Measurements from ENCODE around the gene PRODH2. TPM values are rescaled to one million over a fixed set of nuclear protein-coding genes. Genes with fewer than 3 reads are reported as not detected.

The PRODH2 gene
- total RNA-seq, 1 donor from 2014 or later: 11.5 TPM

- Mint-ChIP-seq H3K27ac (no peak overlapping the region), H3K27me3 (peaks cover 16% of the 10 kb centered on the region)
These were observed 5.8 kb upstream of the PRODH2 start for GRCh38 chr19:35818445-35818844.

GRCh38 chr19:35816846-35817245 lies 4.2 kb upstream of the PRODH2 start:
- no peaks in the 10 kb centered on the region for H3K36me3 Mint-ChIP-seq
- no peak overlapping the region for H3K27ac Mint-ChIP-seq

More at GRCh38 chr19:35818445-35818844, 5.8 kb upstream of the PRODH2 start:
- no peaks in the 10 kb centered on the region for H3K36me3 Mint-ChIP-seq
- DNase-seq (ENCODE audit: extremely low spot score, unreplicated experiment): no peak
- TF ChIP-seq CTCF (conservative IDR thresholded peaks at IDR 0.05): no peak
- H3K4me3 Mint-ChIP-seq: no peak overlapping the region
- no peaks in the 10 kb centered on the region for H3K9me3 Mint-ChIP-seq
- no peaks in the 10 kb centered on the region for H3K4me1 Mint-ChIP-seq (ENCODE audit: unreplicated experiment)

GRCh38 chr19:35816262-35816661 lies 3.6 kb upstream of the PRODH2 start:
- no peaks in the 10 kb centered on the region for H3K36me3 Mint-ChIP-seq
- no peak for DNase-seq (ENCODE audit: extremely low spot score, unreplicated experiment)
- H3K27ac Mint-ChIP-seq: no peak overlapping the region
- no peak overlapping the region for H3K4me3 Mint-ChIP-seq
- H3K9me3 Mint-ChIP-seq: no peaks in the 10 kb centered on the region
- H3K4me1 Mint-ChIP-seq (ENCODE audit: unreplicated experiment): no peaks in the 10 kb centered on the region
- peaks cover 12% of the 10 kb centered on the region for H3K27me3 Mint-ChIP-seq
- no peak for TF ChIP-seq CTCF (conservative IDR thresholded peaks at IDR 0.05)

More at GRCh38 chr19:35816846-35817245, 4.2 kb upstream of the PRODH2 start:
- TF ChIP-seq CTCF (conservative IDR thresholded peaks at IDR 0.05): no peak
- Mint-ChIP-seq H3K4me3 (no peak overlapping the region), H3K4me1 (ENCODE audit: unreplicated experiment) (no peaks in the 10 kb centered on the region), H3K9me3 (no peaks in the 10 kb centered on the region), H3K27me3 (peaks cover 9% of the 10 kb centered on the region)
- DNase-seq (ENCODE audit: extremely low spot score, unreplicated experiment): no peak

GRCh38 chr19:35813043-35813890 lies 622 bp upstream of the PRODH2 start:
- TF ChIP-seq CTCF (conservative IDR thresholded peaks at IDR 0.05): no peak
- H3K4me3 Mint-ChIP-seq: no peak overlapping the region
- no peaks in the 10 kb centered on the region for H3K4me1 Mint-ChIP-seq (ENCODE audit: unreplicated experiment)
- H3K9me3 Mint-ChIP-seq: no peaks in the 10 kb centered on the region
- H3K36me3 Mint-ChIP-seq: no peaks in the 10 kb centered on the region
- H3K27ac Mint-ChIP-seq: no peak overlapping the region
- no peak for DNase-seq (ENCODE audit: extremely low spot score, unreplicated experiment)
- peaks cover 15% of the 10 kb centered on the region for H3K27me3 Mint-ChIP-seq

- no peak for TF ChIP-seq CTCF (conservative IDR thresholded peaks at IDR 0.05)
- Mint-ChIP-seq H3K36me3 (no peaks in the 10 kb centered on the region), H3K27ac (no peak overlapping the region), H3K4me1 (ENCODE audit: unreplicated experiment) (no peaks in the 10 kb centered on the region), H3K9me3 (no peaks in the 10 kb centered on the region), H3K4me3 (peak overlapping the region; percentile 62), H3K27me3 (peaks cover 21% of the 10 kb centered on the region)
- DNase-seq (ENCODE audit: extremely low spot score, unreplicated experiment): no peak
These were observed 1.1 kb downstream of the PRODH2 start for GRCh38 chr19:35811317-35812219.
